Activated CD4-positive, alpha-beta T cell treated with anti-CD3 and anti-CD28 coated beads for 36 hours (primary cell): ENCODE data around the gene HOXA2. TPM values are rescaled to one million over a fixed set of nuclear protein-coding genes. Genes with fewer than 3 reads are reported as not detected.

Source experiments
- ATAC-seq: fragments of 200-7000 bp; cut with Tn5 transposase; one replicate; pipeline ENCODE4 v1.10.0; 2021; ENCODE audit warnings: mild to moderate bottlenecking, moderate library complexity
- CTCF ChIA-PET: fragments of 350-600 bp; sonication (Branson Sonifier 250); formaldehyde crosslinking; loops from one replicate; lab custom pipeline; 2021; ENCODE audit warnings: antibody characterized with exemption; lab: Charles Lee
- POLR2A ChIA-PET: fragments of 350-600 bp; sonication (Branson Sonifier 250); formaldehyde crosslinking; loops from one replicate; lab custom pipeline; 2021; ENCODE audit warnings: antibody characterized with exemption, inconsistent platforms; lab: Charles Lee
- DNase-seq: peaks from one replicate; pipeline ENCODE4 v3.0.0-alpha.2; 2020
- H3K27ac Mint-ChIP-seq: one replicate; pipeline ENCODE4 v1.8.0; 2021; ENCODE audit warnings: mixed read lengths
- H3K27me3 Mint-ChIP-seq: one replicate; pipeline ENCODE4 v1.8.0; 2021; ENCODE audit warnings: mixed read lengths
- H3K36me3 Mint-ChIP-seq: one replicate; pipeline ENCODE4 v1.8.0; 2021; ENCODE audit warnings: low read depth, mixed read lengths
- H3K4me1 Mint-ChIP-seq: one replicate; pipeline ENCODE4 v1.8.0; 2021; ENCODE audit warnings: mixed read lengths
- H3K4me3 Mint-ChIP-seq: one replicate; pipeline ENCODE4 v1.8.0; 2021; ENCODE audit warnings: mild to moderate bottlenecking, moderate library complexity, mixed read lengths
- H3K9me3 Mint-ChIP-seq: one replicate; pipeline ENCODE4 v1.8.0; 2021; ENCODE audit warnings: low read depth, mixed read lengths
- intact Hi-C, 2 experiments: fragments of 100-400 bp; cut with DNase I in 1 of 2; cut with micrococcal nuclease in 1 of 2; formaldehyde crosslinking; loops; one replicate each; pipeline versions ENCODE4 v1.14.2 to v1.15.1; 2022 to 2024; cut with DNase I, micrococcal nuclease
- total RNA-seq, 2 experiments: library from RNA; stranded (reverse); gene quantifications; one replicate each; pipeline ENCODE4 v1.2.3, GENCODE V29; 2021

Gene HOXA2
- total RNA-seq, 2 experiments from 2014 or later: not detected

GRCh38 chr7:27091941-27092818 lies 10.3 kb downstream of the HOXA2 start:
- DNase-seq (no peak), ATAC-seq (no peak)
- no peaks in the 10 kb centered on the region for H3K36me3 Mint-ChIP-seq
- peaks cover 79% of the 10 kb centered on the region for H3K27me3 Mint-ChIP-seq
- no peaks in the 10 kb centered on the region for H3K9me3 Mint-ChIP-seq
- intact Hi-C loops: loop anchor here in 1 of 2 experiments (10.0 kb wide), 1 partner anchor 717 kb away; no protein-coding TSS in a partner anchor
- no peak overlapping the region for H3K27ac Mint-ChIP-seq
- ChIA-PET POLR2A (no interaction called here), CTCF (interaction anchor here (0.6 to 1.3 kb wide), 4 partner anchors 9 to 69 kb away, joined by 3 to 4 read pairs (median 4); no protein-coding TSS in a partner anchor)
- no peak overlapping the region for H3K4me3 Mint-ChIP-seq
- H3K4me1 Mint-ChIP-seq: peaks cover 20% of the 10 kb centered on the region

- intact Hi-C loops: loop anchor here in 1 of 2 experiments (10.0 kb wide), 1 partner anchor 716 kb away; no protein-coding TSS in a partner anchor
These were observed 11.4 kb downstream of the HOXA2 start for GRCh38 chr7:27091105-27091504.

GRCh38 chr7:27088002-27088922 lies 14.2 kb downstream of the HOXA2 start:
- no peaks in the 10 kb centered on the region for H3K9me3 Mint-ChIP-seq
- POLR2A ChIA-PET: no interaction called here

More at GRCh38 chr7:27091105-27091504, 11.4 kb downstream of the HOXA2 start:
- DNase-seq (no peak), ATAC-seq (no peak)
- no peaks in the 10 kb centered on the region for H3K36me3 Mint-ChIP-seq
- H3K4me1 Mint-ChIP-seq: peaks cover 17% of the 10 kb centered on the region
- no peaks in the 10 kb centered on the region for H3K9me3 Mint-ChIP-seq
- CTCF ChIA-PET: interaction anchor here (0.7 to 1.3 kb wide), 4 partner anchors 8 to 70 kb away, joined by 3 to 4 read pairs (median 4); no protein-coding TSS in a partner anchor
- H3K27ac Mint-ChIP-seq: no peak overlapping the region
- H3K4me3 Mint-ChIP-seq: no peak overlapping the region
- peaks cover 79% of the 10 kb centered on the region for H3K27me3 Mint-ChIP-seq
- POLR2A ChIA-PET: no interaction called here

GRCh38 chr7:27083646-27084045 lies 18.8 kb downstream of the HOXA2 start:
- ATAC-seq: no peak
- Mint-ChIP-seq H3K27ac (no peak overlapping the region), H3K27me3 (peaks cover 27% of the 10 kb centered on the region), H3K36me3 (no peaks in the 10 kb centered on the region), H3K9me3 (no peaks in the 10 kb centered on the region), H3K4me3 (no peak overlapping the region), H3K4me1 (peaks cover 10% of the 10 kb centered on the region)
- POLR2A ChIA-PET: no interaction called here
- DNase-seq: no peak
- CTCF ChIA-PET: interaction anchor here (0.6 to 1.4 kb wide), 6 partner anchors 8 to 99 kb away, joined by 3 to 4 read pairs (median 4); no protein-coding TSS in a partner anchor
- intact Hi-C loops: no loop called here

More at GRCh38 chr7:27088002-27088922, 14.2 kb downstream of the HOXA2 start:
- peaks cover 64% of the 10 kb centered on the region for H3K27me3 Mint-ChIP-seq
- no peaks in the 10 kb centered on the region for H3K36me3 Mint-ChIP-seq
- intact Hi-C loops: no loop called here
- no peak overlapping the region for H3K27ac Mint-ChIP-seq
- ATAC-seq: no peak
- peak; percentile 5 for DNase-seq
- H3K4me3 Mint-ChIP-seq: no peak overlapping the region
- peaks cover 10% of the 10 kb centered on the region for H3K4me1 Mint-ChIP-seq
- CTCF ChIA-PET: interaction anchor here (0.6 kb wide), 1 partner anchor 11 kb away, joined by 3 read pairs; no protein-coding TSS in a partner anchor

GRCh38 chr7:27082171-27082570 lies 20.3 kb downstream of the HOXA2 start:
- Mint-ChIP-seq H3K27me3 (peaks cover 16% of the 10 kb centered on the region), H3K4me3 (no peak overlapping the region), H3K27ac (no peak overlapping the region), H3K36me3 (no peaks in the 10 kb centered on the region), H3K4me1 (no peaks in the 10 kb centered on the region), H3K9me3 (no peaks in the 10 kb centered on the region)
- POLR2A ChIA-PET: no interaction called here
- no peak for DNase-seq
- CTCF ChIA-PET: interaction anchor here (0.7 kb wide), 1 partner anchor 31 kb away, joined by 3 read pairs; no protein-coding TSS in a partner anchor
- no peak for ATAC-seq
- intact Hi-C loops: no loop called here

GRCh38 chr7:27080844-27081436 lies 21.5 kb downstream of the HOXA2 start:
- no peaks in the 10 kb centered on the region for H3K4me1 Mint-ChIP-seq
- CTCF ChIA-PET: no interaction called here
- intact Hi-C loops: no loop called here
- H3K36me3 Mint-ChIP-seq: no peaks in the 10 kb centered on the region
- H3K27ac Mint-ChIP-seq: no peak overlapping the region
- ATAC-seq (no peak), DNase-seq (no peak)
- peaks cover 12% of the 10 kb centered on the region for H3K27me3 Mint-ChIP-seq
- no peak overlapping the region for H3K4me3 Mint-ChIP-seq
- no peaks in the 10 kb centered on the region for H3K9me3 Mint-ChIP-seq
- POLR2A ChIA-PET: no interaction called here

- POLR2A ChIA-PET: no interaction called here
- no peak overlapping the region for H3K27ac Mint-ChIP-seq
- H3K9me3 Mint-ChIP-seq: no peaks in the 10 kb centered on the region
- CTCF ChIA-PET: interaction anchor here (0.7 kb wide), 1 partner anchor 71 kb away, joined by 3 read pairs; no protein-coding TSS in a partner anchor
- H3K4me3 Mint-ChIP-seq: no peak overlapping the region
- no peaks in the 10 kb centered on the region for H3K36me3 Mint-ChIP-seq
- peaks cover 14% of the 10 kb centered on the region for H3K27me3 Mint-ChIP-seq
- DNase-seq (no peak), ATAC-seq (no peak)
- no peaks in the 10 kb centered on the region for H3K4me1 Mint-ChIP-seq
- intact Hi-C loops: no loop called here
These were observed 23.1 kb downstream of the HOXA2 start for GRCh38 chr7:27079234-27079975.

- no peak for ATAC-seq
- Mint-ChIP-seq H3K27ac (no peak overlapping the region), H3K27me3 (peaks cover 11% of the 10 kb centered on the region), H3K9me3 (no peaks in the 10 kb centered on the region), H3K36me3 (no peaks in the 10 kb centered on the region), H3K4me1 (no peaks in the 10 kb centered on the region), H3K4me3 (no peak overlapping the region)
- POLR2A ChIA-PET: no interaction called here
- DNase-seq: no peak
- intact Hi-C loops: no loop called here
- CTCF ChIA-PET: interaction anchor here (0.7 kb wide), 1 partner anchor 72 kb away, joined by 3 read pairs; no protein-coding TSS in a partner anchor
These were observed 23.8 kb downstream of the HOXA2 start for GRCh38 chr7:27078616-27079233.

GRCh38 chr7:27073076-27073475 lies 29.4 kb downstream of the HOXA2 start:
- no peak for DNase-seq
- Mint-ChIP-seq H3K4me1 (no peaks in the 10 kb centered on the region), H3K27me3 (peaks cover 8% of the 10 kb centered on the region), H3K9me3 (no peaks in the 10 kb centered on the region), H3K27ac (no peak overlapping the region), H3K4me3 (no peak overlapping the region), H3K36me3 (no peaks in the 10 kb centered on the region)
- CTCF ChIA-PET: no interaction called here
- no peak for ATAC-seq
- intact Hi-C loops: no loop called here
- POLR2A ChIA-PET: no interaction called here
